Ovary (tissue), 9 donors: ENCODE results near the gene ST7L. TPM values are rescaled to one million over a fixed set of nuclear protein-coding genes. Genes with fewer than 3 reads are reported as not detected.
A peak's percentile ranks its signal among the peaks of the same experiment; 100 is the strongest.

Source experiments
- DNase-seq, 5 donors: peaks; one replicate each; pipeline ENCODE4 v3.0.0-alpha.2; 2019 to 2020
- H3K27ac ChIP-seq, 2 donors: fragments of 200-600 bp; one replicate each; pipeline versions ENCODE4 v1.5.1 to v1.8.0; 2019 to 2022
- H3K27me3 ChIP-seq: fragments of 200-600 bp; one replicate; pipeline ENCODE4 v1.8.0; 2022
- H3K36me3 ChIP-seq: fragments of 200-600 bp; sonication (generic); one replicate; pipeline ENCODE4 v1.5.1; 2019
- H3K4me1 ChIP-seq: one replicate; pipeline ENCODE4 v1.8.1; 2013; ENCODE audit warnings: mild to moderate bottlenecking, moderate library complexity; ENCODE audit not compliant: insufficient read depth
- H3K4me3 ChIP-seq: fragments of 200-600 bp; sonication (generic); one replicate; pipeline ENCODE4 v1.5.1; 2017
- H3K9me3 ChIP-seq, 2 donors: fragments of 200-600 bp in 1 of 2; sonication (generic) in 1 of 2; one replicate each; pipeline versions ENCODE4 v1.5.1 to v1.8.1; 2013 to 2019; ENCODE audit warnings: mild to moderate bottlenecking in 1 of 2, moderate library complexity in 1 of 2
- EP300 ChIP-seq: sonication (generic); formaldehyde crosslinking; IDR thresholded peaks from one replicate; pipeline ENCODE4 v1.6.1; 2017; ENCODE audit warnings: antibody characterized with exemption
- POLR2A ChIP-seq: fragments of 450-650 bp; IDR thresholded peaks from one replicate; pipeline ENCODE4 v1.6.1; 2017; ENCODE audit warnings: antibody characterized with exemption, mild to moderate bottlenecking, moderate library complexity
- WGBS, 3 donors: extraction: QIAGEN DNeasy Blood & Tissue Kit in 1 of 3; methylation state at CpG; one replicate each; pipeline versions ENCODE4 v1.1.5 to v1.1.7; 2013 to 2017; 5-methylcytosine and 5-hydroxymethylcytosine counted together
- intact Hi-C, 4 donors: fragments of 100-400 bp; cut with DNase I; formaldehyde crosslinking; loops; one replicate each; pipeline versions ENCODE4 v1.11.0 to v1.15.1; 2022 to 2023
- polyA plus RNA-seq, 2 donors: library from polyadenylated mRNA; stranded (reverse); fragments of 200-250 nt in 1 of 2; fragments of 350-450 nt in 1 of 2; fragmentation: Illumina TruSeq in 1 of 2; extraction: RNeasy Lipid Tissue Mini Kit (QIAGEN cat#74804) in 1 of 2; gene quantifications; one replicate each; pipeline ENCODE4 v1.2.3, GENCODE V29; 2013 to 2014
- total RNA-seq, 7 donors: library from RNA; depleted of rRNA in 2 of 7; stranded (reverse); fragments of >200 nt in 2 of 7; fragmentation: NEBNext Ultra II Directional in 3 of 7; extraction: Animal tissue kit (Norgen Biotek cat#: 25700) in 3 of 7; gene quantifications; one replicate each; pipeline versions ENCODE4 v1.1.0 to v1.2.4, GENCODE V29; 2016 to 2023
- TF ChIP-seq, protein P1 (sequence below), 3 donors: fragments of 450-650 bp in 2 of 3; fragments of 200-600 bp in 1 of 3; IDR thresholded peaks; one replicate each; pipeline versions ENCODE4 v1.5.1 to v1.8.0; 2016 to 2022; ENCODE audit warnings: antibody characterized with exemption in 3 of 3, mild to moderate bottlenecking in 1 of 3
- donor health status: DM: no; HTN: no; CAD: no; lungs with moderate emphysema.
- donor health status: DM: no; HTN: no; CAD: no.
- donor health status: Bipolar disorder and iron deficiency.
- donor health status: DM: yes; HTN: yes; CAD: no.
- donor health status: DM: no; HTN: no; CAD: no.
- donor health status: DM: yes; HTN: yes; CAD: no.

Gene ST7L
- total and polyA plus RNA-seq, 9 donors = 12.5 to 32.0 (median 22.3) TPM

DNA sequence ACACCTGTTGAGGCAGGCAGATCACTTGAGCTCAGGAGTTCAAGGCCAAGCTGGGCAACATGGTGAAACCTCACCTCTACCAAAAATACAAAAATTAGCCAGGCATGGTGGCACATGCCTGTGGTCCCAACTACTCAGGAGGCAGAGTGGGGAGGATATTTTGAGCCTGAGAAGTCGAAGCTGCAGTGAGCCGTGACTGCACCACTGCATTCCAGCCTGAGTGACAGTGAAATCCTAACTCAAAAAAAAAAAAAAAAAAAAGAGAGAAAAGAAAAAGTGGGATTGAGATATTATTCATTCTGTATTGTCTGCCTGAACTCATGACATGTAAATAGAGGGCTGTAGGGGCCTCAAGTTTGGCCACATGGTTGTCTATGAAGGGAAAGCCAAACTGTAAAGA, 72.9 kb downstream of the ST7L start:
- H3K4me3 ChIP-seq = no peak overlapping the region
- no peaks in the 10 kb centered on the region for H3K4me1 ChIP-seq
- WGBS, 3 donors = 90 to 94% (median 91%) methylated on average over 2 of the region's 2 CpGs
- H3K9me3 ChIP-seq = no peaks in the 10 kb centered on the region
- H3K27me3 ChIP-seq = no peaks in the 10 kb centered on the region
- TF ChIP-seq EP300 (no peak), POLR2A (no peak)
- TF ChIP-seq, protein P1, sequence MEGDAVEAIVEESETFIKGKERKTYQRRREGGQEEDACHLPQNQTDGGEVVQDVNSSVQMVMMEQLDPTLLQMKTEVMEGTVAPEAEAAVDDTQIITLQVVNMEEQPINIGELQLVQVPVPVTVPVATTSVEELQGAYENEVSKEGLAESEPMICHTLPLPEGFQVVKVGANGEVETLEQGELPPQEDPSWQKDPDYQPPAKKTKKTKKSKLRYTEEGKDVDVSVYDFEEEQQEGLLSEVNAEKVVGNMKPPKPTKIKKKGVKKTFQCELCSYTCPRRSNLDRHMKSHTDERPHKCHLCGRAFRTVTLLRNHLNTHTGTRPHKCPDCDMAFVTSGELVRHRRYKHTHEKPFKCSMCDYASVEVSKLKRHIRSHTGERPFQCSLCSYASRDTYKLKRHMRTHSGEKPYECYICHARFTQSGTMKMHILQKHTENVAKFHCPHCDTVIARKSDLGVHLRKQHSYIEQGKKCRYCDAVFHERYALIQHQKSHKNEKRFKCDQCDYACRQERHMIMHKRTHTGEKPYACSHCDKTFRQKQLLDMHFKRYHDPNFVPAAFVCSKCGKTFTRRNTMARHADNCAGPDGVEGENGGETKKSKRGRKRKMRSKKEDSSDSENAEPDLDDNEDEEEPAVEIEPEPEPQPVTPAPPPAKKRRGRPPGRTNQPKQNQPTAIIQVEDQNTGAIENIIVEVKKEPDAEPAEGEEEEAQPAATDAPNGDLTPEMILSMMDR (IDR thresholded peaks at IDR 0.05) = no peak
- DNase-seq = no peak
- H3K36me3 ChIP-seq = no peaks in the 10 kb centered on the region
- no peak overlapping the region for H3K27ac ChIP-seq
- intact Hi-C loops = loop anchor here in 1 of 4 donors (10.0 kb wide), 1 partner anchor 51 kb away; no protein-coding TSS in a partner anchor

DNA sequence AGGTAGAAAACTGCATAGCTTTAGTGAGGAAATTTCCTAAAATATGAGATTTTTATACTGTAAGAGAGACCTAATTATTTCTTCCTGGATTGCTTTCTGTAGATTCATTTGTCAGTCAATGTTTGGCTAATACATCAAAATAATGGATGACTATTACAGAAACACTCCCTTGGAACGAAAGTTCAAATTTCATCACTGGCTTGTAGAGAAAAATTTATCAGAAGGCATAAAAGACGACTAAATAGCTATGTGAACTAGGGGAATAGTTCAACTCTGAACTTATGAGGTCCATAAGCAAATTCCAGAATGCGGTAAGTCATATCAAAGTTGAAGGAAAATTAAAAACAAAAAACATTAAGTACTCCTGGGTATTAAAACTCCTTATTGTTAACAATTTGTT, 74.2 kb downstream of the ST7L start:
- intact Hi-C loops = loop anchor here in 1 of 4 donors (10.0 kb wide), 1 partner anchor 50 kb away; no protein-coding TSS in a partner anchor
- TF ChIP-seq POLR2A = no peak
- TF ChIP-seq EP300 = no peak
- DNase-seq = no peak
- 8 to 12% (median 12%) methylated on average over 3 of the region's 3 CpGs for WGBS, 3 donors
- H3K27ac ChIP-seq = peak overlapping the region in 1 of 2 donors; percentile 2
- H3K9me3 ChIP-seq = no peaks in the 10 kb centered on the region
- no peaks in the 10 kb centered on the region for H3K27me3 ChIP-seq
- no peaks in the 10 kb centered on the region for H3K36me3 ChIP-seq
- no peaks in the 10 kb centered on the region for H3K4me1 ChIP-seq
- H3K4me3 ChIP-seq = no peak overlapping the region

DNA sequence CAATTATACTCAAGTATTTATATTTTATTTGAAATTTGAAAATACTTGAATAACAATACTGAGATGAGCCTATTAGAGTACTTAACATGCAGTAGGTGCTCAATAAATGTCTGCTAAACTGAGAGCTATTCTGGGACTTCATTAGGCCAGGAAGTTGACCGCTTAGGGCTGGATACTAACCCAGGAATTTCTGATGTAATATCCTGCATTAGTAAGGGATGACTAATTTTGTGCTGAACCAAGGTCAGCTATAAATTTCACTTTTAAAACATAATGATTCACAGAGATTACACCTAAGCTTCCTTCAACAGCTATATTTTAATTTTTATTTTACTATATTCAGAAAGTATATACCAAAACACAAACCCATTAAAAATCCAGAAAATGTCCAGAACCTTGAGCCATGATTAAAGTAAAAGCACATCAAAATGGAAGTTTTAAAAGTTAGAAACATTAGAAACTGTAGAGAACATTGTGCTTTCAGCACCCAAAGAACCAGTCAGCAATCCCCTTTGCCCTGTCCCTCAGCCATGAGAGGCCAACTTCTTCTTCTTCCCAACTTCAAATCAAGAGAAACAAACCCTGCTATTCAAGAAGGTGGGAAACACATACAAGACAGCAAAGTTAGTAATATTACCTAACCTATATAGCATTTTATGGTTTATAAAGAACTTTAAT, 74.8 kb downstream of the ST7L start:
- peak overlapping the region in 1 of 2 donors; percentile 2 for H3K27ac ChIP-seq

DNA sequence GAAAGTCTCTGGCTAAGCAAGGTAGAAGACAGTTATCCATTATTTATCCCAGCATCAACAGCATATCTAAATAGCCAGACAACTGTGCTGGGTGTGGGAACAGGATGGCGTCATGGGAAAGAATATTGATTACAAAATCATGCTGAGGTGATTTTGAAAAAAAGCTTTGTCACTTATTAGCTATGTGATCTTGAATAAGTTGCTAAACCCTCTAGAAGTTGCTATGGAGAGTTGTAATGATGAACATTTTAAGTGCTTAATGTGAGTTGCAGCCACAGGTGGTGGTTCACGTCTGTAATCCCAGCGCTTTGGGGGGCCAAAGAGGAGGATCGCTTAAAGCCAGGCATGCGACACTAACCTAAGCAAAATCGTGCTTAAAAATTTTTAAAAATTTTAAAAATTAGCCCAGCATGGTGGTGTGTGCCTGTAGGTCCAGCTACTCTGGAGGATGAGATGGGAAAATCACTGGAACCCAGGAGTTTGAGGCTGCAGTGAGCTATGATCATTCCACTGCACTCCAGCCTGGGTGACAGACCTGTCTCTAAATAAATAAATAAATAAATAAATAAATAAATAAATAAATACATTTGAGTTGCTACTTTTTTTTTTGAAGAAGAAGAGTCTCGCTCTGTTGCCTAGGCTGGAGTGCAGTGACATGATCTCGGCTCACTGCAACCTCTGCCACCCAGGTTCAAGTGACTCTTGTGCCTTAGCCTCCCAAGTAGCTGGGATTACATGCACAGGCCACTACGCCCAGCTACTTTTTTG, 76.6 kb downstream of the ST7L start:
- Histone ChIP-seq H3K27me3 (no peaks in the 10 kb centered on the region), H3K4me3 (no peak overlapping the region), H3K4me1 (peaks cover under 1% of the 10 kb centered on the region), H3K9me3 (no peaks in the 10 kb centered on the region), H3K27ac (no peak overlapping the region), H3K36me3 (no peaks in the 10 kb centered on the region)
- 93 to 96% (median 94%) methylated on average over 9 of the region's 9 CpGs for WGBS, 3 donors
- no peak for DNase-seq
- intact Hi-C loops = loop anchor here in 1 of 4 donors (10.0 kb wide), 1 partner anchor 48 kb away; no protein-coding TSS in a partner anchor
- no peak for TF ChIP-seq EP300
- TF ChIP-seq, protein P1 (IDR thresholded peaks at IDR 0.05) = no peak
- no peak for TF ChIP-seq POLR2A

More for the DNA sequence above, 74.8 kb downstream of the ST7L start:
- Histone ChIP-seq H3K27me3 (no peaks in the 10 kb centered on the region), H3K36me3 (no peaks in the 10 kb centered on the region), H3K4me1 (no peaks in the 10 kb centered on the region), H3K9me3 (no peaks in the 10 kb centered on the region), H3K4me3 (no peak overlapping the region)
- 11 to 23% (median 15%) methylated on average over 1 of the region's 1 CpG for WGBS, 3 donors
- DNase-seq = no peak
- TF ChIP-seq EP300 (no peak), POLR2A (no peak)
- TF ChIP-seq, protein P1 (IDR thresholded peaks at IDR 0.05) = no peak
- intact Hi-C loops = loop anchor here in 1 of 4 donors (10.0 kb wide), 1 partner anchor 49 kb away; no protein-coding TSS in a partner anchor
